ENCODE measurements around the gene LAMB4.

The LAMB4 gene

GRCh38 chr7:108130261-108130660, at the start of gene LAMB4:
Gene LAMB4 (minus strand): TSS chr7:108130361. CDS start chr7:108123164, 7,197 bp downstream.
- no peak for DNase-seq (ENCODE audit: low read depth in 3 of 3)

GRCh38 chr7:108178398-108178797, 48.2 kb upstream of the LAMB4 start:
- no peak for DNase-seq (ENCODE audit: low read depth in 3 of 3)

- DNase-seq (ENCODE audit: low read depth in 3 of 3), result no peak
Measured at GRCh38 chr7:108171164-108171563, 41.0 kb upstream of the LAMB4 start.

- no peak for DNase-seq (ENCODE audit: low read depth in 3 of 3)
Measured at GRCh38 chr7:108170251-108170650, 40.1 kb upstream of the LAMB4 start.

- DNase-seq (ENCODE audit: low read depth in 3 of 3), result no peak
Measured at GRCh38 chr7:108167460-108167859, 37.3 kb upstream of the LAMB4 start.

- no peak for DNase-seq (ENCODE audit: low read depth in 3 of 3)
Measured at GRCh38 chr7:108166687-108167086, 36.5 kb upstream of the LAMB4 start.

GRCh38 chr7:108165723-108166122, 35.6 kb upstream of the LAMB4 start:
- no peak for DNase-seq (ENCODE audit: low read depth in 3 of 3)

GRCh38 chr7:108164946-108165345, 34.8 kb upstream of the LAMB4 start:
- DNase-seq (ENCODE audit: low read depth in 3 of 3), result no peak

- no peak for DNase-seq (ENCODE audit: low read depth in 3 of 3)
Measured at GRCh38 chr7:108164342-108164741, 34.2 kb upstream of the LAMB4 start.

GRCh38 chr7:108158776-108159175, 28.6 kb upstream of the LAMB4 start:
- DNase-seq (ENCODE audit: low read depth in 3 of 3), result no peak

- DNase-seq (ENCODE audit: low read depth in 3 of 3), result no peak
Measured at GRCh38 chr7:108157606-108158335, 27.6 kb upstream of the LAMB4 start.

GRCh38 chr7:108156897-108157605, 26.9 kb upstream of the LAMB4 start:
- no peak for DNase-seq (ENCODE audit: low read depth in 3 of 3)

- no peak for DNase-seq (ENCODE audit: low read depth in 3 of 3)
Measured at GRCh38 chr7:108152198-108152597, 22.0 kb upstream of the LAMB4 start.

GRCh38 chr7:108149908-108150307, 19.7 kb upstream of the LAMB4 start:
- no peak for DNase-seq (ENCODE audit: low read depth in 3 of 3)

GRCh38 chr7:108149119-108149518, 19.0 kb upstream of the LAMB4 start:
- no peak for DNase-seq (ENCODE audit: low read depth in 3 of 3)

GRCh38 chr7:108147031-108147563, 16.9 kb upstream of the LAMB4 start:
- DNase-seq (ENCODE audit: low read depth in 3 of 3), result no peak

- DNase-seq (ENCODE audit: low read depth in 3 of 3), result peak; percentile 13 to 41 (median 14)
Measured at GRCh38 chr7:108146070-108146842, 16.1 kb upstream of the LAMB4 start.

GRCh38 chr7:108145401-108145800, 15.2 kb upstream of the LAMB4 start:
- DNase-seq (ENCODE audit: low read depth in 3 of 3), result no peak

GRCh38 chr7:108144931-108145330, 14.8 kb upstream of the LAMB4 start:
- no peak for DNase-seq (ENCODE audit: low read depth in 3 of 3)

GRCh38 chr7:108143658-108144420, 13.7 kb upstream of the LAMB4 start:
- no peak for DNase-seq (ENCODE audit: low read depth in 3 of 3)

GRCh38 chr7:108142675-108143259, 12.6 kb upstream of the LAMB4 start:
- DNase-seq (ENCODE audit: low read depth in 3 of 3), result no peak

Data from stimulated activated CD4-positive, alpha-beta T cell treated with anti-CD3 and anti-CD28 coated beads, TNF-alpha, amount 100 ng/mL, for 24 hours (primary cell).